GM23338 (cell line): ENCODE results near the gene THRB. TPM values are rescaled to one million over a fixed set of nuclear protein-coding genes. Genes with fewer than 3 reads are reported as not detected.

Experiments used
- ATAC-seq: fragments of 200-7000 bp; cut with Tn5 transposase; 3 replicates; pipeline ENCODE4 v1.9.1; 2020
- DNase-seq: peaks from one replicate; pipeline ENCODE4 v3.0.0-alpha.2; 2015; ENCODE audit warnings: low spot score
- H2AFZ ChIP-seq: fragments of 200-600 bp; sonication (generic); 2 replicates; pipeline ENCODE4 v1.8.0; 2016; ENCODE audit warnings: antibody characterized with exemption, mild to moderate bottlenecking, moderate library complexity
- H3F3A ChIP-seq: fragments of 200-600 bp; sonication (generic); replicated peaks from 2 replicates; pipeline ENCODE4 v1.8.0; 2017; ENCODE audit warnings: antibody characterized with exemption, mixed run types, low read depth
- H3K27ac ChIP-seq: fragments of 200-600 bp; sonication (generic); 2 replicates; pipeline ENCODE4 v1.6.1; 2016; ENCODE audit warnings: low read depth
- H3K27me3 ChIP-seq: fragments of 200-600 bp; sonication (generic); 2 replicates; pipeline ENCODE4 v1.8.0; 2016; ENCODE audit warnings: mild to moderate bottlenecking, mixed run types, moderate library complexity; ENCODE audit not compliant: insufficient read depth
- H3K36me3 ChIP-seq: fragments of 200-600 bp; sonication (generic); 2 replicates; pipeline ENCODE4 v1.8.0; 2016; ENCODE audit warnings: mild to moderate bottlenecking; ENCODE audit not compliant: insufficient read depth
- H3K4me1 ChIP-seq: fragments of 200-600 bp; sonication (generic); 2 replicates; pipeline ENCODE4 v1.8.0; 2016; ENCODE audit warnings: mild to moderate bottlenecking, moderate library complexity; ENCODE audit not compliant: insufficient read depth
- H3K4me2 ChIP-seq: fragments of 200-600 bp; sonication (generic); 2 replicates; pipeline ENCODE4 v1.7.1; 2017; ENCODE audit warnings: mixed run types
- H3K4me3 ChIP-seq: fragments of 200-600 bp; sonication (generic); 2 replicates; pipeline ENCODE4 v1.6.1; 2016; ENCODE audit warnings: mixed run types
- H3K79me2 ChIP-seq: fragments of 200-600 bp; sonication (generic); replicated peaks from 2 replicates; pipeline ENCODE4 v1.8.0; 2017; ENCODE audit warnings: mild to moderate bottlenecking; ENCODE audit not compliant: insufficient read depth
- H3K9me2 ChIP-seq: fragments of 200-600 bp; sonication (generic); 2 replicates; pipeline ENCODE4 v1.8.0; 2017; ENCODE audit not compliant: insufficient read depth
- H4K20me1 ChIP-seq: fragments of 200-600 bp; sonication (generic); replicated peaks from 2 replicates; pipeline ENCODE4 v1.8.0; 2017; ENCODE audit warnings: mild to moderate bottlenecking; ENCODE audit not compliant: insufficient read depth
- H3K27ac Mint-ChIP-seq: 2 replicates; pipeline ENCODE4 v1.8.0; 2020; ENCODE audit warnings: inconsistent platforms, mild to moderate bottlenecking, moderate library complexity, mixed read lengths
- H3K27me3 Mint-ChIP-seq: 3 replicates; pipeline ENCODE4 v1.8.0; 2022; ENCODE audit warnings: low read depth, mild to moderate bottlenecking, moderate library complexity, mixed read lengths, inconsistent platforms; ENCODE audit not compliant: insufficient read depth, poor library complexity
- H3K36me3 Mint-ChIP-seq: 3 replicates; pipeline ENCODE4 v1.8.0; 2021; ENCODE audit warnings: low read depth, mild to moderate bottlenecking, inconsistent platforms, moderate library complexity, mixed read lengths
- H3K4me1 Mint-ChIP-seq: 3 replicates; pipeline ENCODE4 v1.8.0; 2020; ENCODE audit warnings: mild to moderate bottlenecking, inconsistent platforms, mixed read lengths
- H3K4me3 Mint-ChIP-seq: 3 replicates; pipeline ENCODE4 v1.8.0; 2021; ENCODE audit warnings: moderate library complexity, mild to moderate bottlenecking, inconsistent platforms, mixed read lengths
- H3K9me3 Mint-ChIP-seq: 3 replicates; pipeline ENCODE4 v1.8.0; 2020; ENCODE audit warnings: moderate library complexity, mild to moderate bottlenecking, inconsistent platforms, mixed read lengths
- CREB1 ChIP-seq: fragments of 250-450 bp; sonication (Bioruptor Pico); IDR thresholded peaks from 2 replicates; pipeline ENCODE4 v1.5.0; 2020; ENCODE audit warnings: low read depth, mild to moderate bottlenecking, moderate library complexity
- CTCF ChIP-seq, 2 experiments: fragments of 200-600 bp in 1 of 2; sonication (generic) in 1 of 2; conservative IDR thresholded peaks; 2 replicates each; pipeline versions ENCODE4 v1.5.1 to v1.6.1; 2016 to 2017; ENCODE audit warnings: antibody characterized with exemption in 2 of 2, low read depth in 2 of 2, mild to moderate bottlenecking in 2 of 2, moderate library complexity in 1 of 2
- ETS1 ChIP-seq: IDR thresholded peaks from 2 replicates; pipeline ENCODE4 v1.6.1; 2016; ENCODE audit warnings: antibody characterized with exemption
- EZH2 ChIP-seq: fragments of 200-600 bp; sonication (generic); IDR thresholded peaks from one replicate; pipeline ENCODE4 v1.8.0; 2017; ENCODE audit warnings: antibody characterized with exemption, mild to moderate bottlenecking, low read depth; ENCODE audit not compliant: unreplicated experiment
- EZH2phosphoT487 ChIP-seq: fragments of 200-600 bp; sonication (generic); IDR thresholded peaks from one replicate; pipeline ENCODE4 v1.8.1; 2018; ENCODE audit warnings: antibody characterized with exemption; ENCODE audit not compliant: unreplicated experiment
- JUNB ChIP-seq: IDR thresholded peaks from one replicate; pipeline ENCODE4 v1.6.1; 2016; ENCODE audit warnings: antibody characterized with exemption; ENCODE audit not compliant: unreplicated experiment
- NANOG ChIP-seq: IDR thresholded peaks from 2 replicates; pipeline ENCODE4 v1.6.1; 2016; ENCODE audit warnings: antibody characterized with exemption, borderline replicate concordance
- POLR2AphosphoS5 ChIP-seq: IDR thresholded peaks from 2 replicates; pipeline ENCODE4 v1.6.1; 2016; ENCODE audit warnings: antibody characterized with exemption, low read depth
- REST ChIP-seq: IDR thresholded peaks from one replicate; pipeline ENCODE4 v1.6.1; 2018; ENCODE audit warnings: antibody characterized with exemption; ENCODE audit not compliant: unreplicated experiment
- STAT1 ChIP-seq: IDR thresholded peaks from one replicate; pipeline ENCODE4 v1.6.1; 2016; ENCODE audit warnings: antibody characterized with exemption; ENCODE audit not compliant: unreplicated experiment
- ZNF114 ChIP-seq: fragments of 250-450 bp; sonication (Bioruptor Pico); IDR thresholded peaks from 2 replicates; pipeline ENCODE4 v1.5.0; 2020; ENCODE audit warnings: mild to moderate bottlenecking, moderate library complexity
- ZNF331 ChIP-seq: fragments of 250-450 bp; sonication (Bioruptor Pico); IDR thresholded peaks from 2 replicates; pipeline ENCODE4 v1.5.0; 2020; ENCODE audit warnings: low read depth, mild to moderate bottlenecking, moderate library complexity
- ZNF462 ChIP-seq: fragments of 250-450 bp; sonication (Bioruptor Pico); IDR thresholded peaks from 2 replicates; pipeline ENCODE4 v1.5.0; 2020; ENCODE audit warnings: mild to moderate bottlenecking, moderate library complexity
- polyA plus RNA-seq: library from polyadenylated mRNA; unstranded; fragments of >200 nt; fragmentation: Nextera tagmentation; extraction: Ambion mirVana; gene quantifications from 2 replicates; pipeline ENCODE4 v1.2.1, GENCODE V29; 2016
- total RNA-seq: library from RNA; depleted of rRNA; stranded (reverse); fragments of >200 nt; shearing (Covaris generic); gene quantifications from 2 replicates; pipeline ENCODE4 v1.2.3, GENCODE V29; 2014

The THRB gene
- total and polyA plus RNA-seq, 2 experiments from 2014 or later = 1.7 to 3.2 TPM

GRCh38 chr3:24139463-24140412, 354.9 kb downstream of the THRB start:
- Histone ChIP-seq H3K4me2 (no peak overlapping the region), H3K4me3 (no peak overlapping the region), H2AFZ (no peak overlapping the region), H3K27me3 (no peaks in the 10 kb centered on the region), H3K27ac (no peak overlapping the region), H3K36me3 (no peaks in the 10 kb centered on the region), H3K4me1 (no peaks in the 10 kb centered on the region), H3F3A (no peaks in the 10 kb centered on the region), H3K9me2 (no peaks in the 10 kb centered on the region), H4K20me1 (no peaks in the 10 kb centered on the region), H3K79me2 (no peaks in the 10 kb centered on the region)
- DNase-seq = no peak
- no peak for TF ChIP-seq EZH2phosphoT487
- TF ChIP-seq STAT1 = no peak
- no peak for TF ChIP-seq JUNB
- no peak for TF ChIP-seq CREB1 (CRISPR knock-in tag)
- no peak for TF ChIP-seq REST
- TF ChIP-seq ZNF462 (CRISPR knock-in tag) = no peak
- TF ChIP-seq ZNF331 (CRISPR knock-in tag) = no peak
- no peak for TF ChIP-seq ZNF114 (CRISPR knock-in tag)
- TF ChIP-seq EZH2 = no peak
- TF ChIP-seq NANOG = no peak
- TF ChIP-seq ETS1 = no peak
- no peak for TF ChIP-seq CTCF (conservative IDR thresholded peaks at IDR 0.05; ENCODE audit: low read depth in 2 of 2)
- no peak for TF ChIP-seq POLR2AphosphoS5
- no peak for ATAC-seq
- no peaks in the 10 kb centered on the region for H3K9me3 Mint-ChIP-seq
- no peak overlapping the region for H3K27ac Mint-ChIP-seq
- no peaks in the 10 kb centered on the region for H3K4me1 Mint-ChIP-seq
- no peaks in the 10 kb centered on the region for H3K36me3 Mint-ChIP-seq
- H3K4me3 Mint-ChIP-seq = no peak overlapping the region
- H3K27me3 Mint-ChIP-seq = peaks cover 3% of the 10 kb centered on the region
